ENCODE results near the gene WDR37.

GRCh38 chr10:1171586-1171985 lies 115.4 kb downstream of the WDR37 start:
- no peak for TF ChIP-seq EZH2 (IDR thresholded peaks at IDR 0.05; ENCODE audit: insufficient read depth, poor library complexity, severe bottlenecking)
- TF ChIP-seq EZH2phosphoT487 (IDR thresholded peaks at IDR 0.05; ENCODE audit: insufficient read depth, low read depth), result no peak

All from GM23248 (cell line).